ENCODE results near the gene TTBK1.

The TTBK1 gene

GRCh38 chr6:43256670-43257366 lies 13.5 kb downstream of the TTBK1 start:
- no peak for DNase-seq

- no peak for DNase-seq
Observed at GRCh38 chr6:43257367-43258145, 14.3 kb downstream of the TTBK1 start.

DNA sequence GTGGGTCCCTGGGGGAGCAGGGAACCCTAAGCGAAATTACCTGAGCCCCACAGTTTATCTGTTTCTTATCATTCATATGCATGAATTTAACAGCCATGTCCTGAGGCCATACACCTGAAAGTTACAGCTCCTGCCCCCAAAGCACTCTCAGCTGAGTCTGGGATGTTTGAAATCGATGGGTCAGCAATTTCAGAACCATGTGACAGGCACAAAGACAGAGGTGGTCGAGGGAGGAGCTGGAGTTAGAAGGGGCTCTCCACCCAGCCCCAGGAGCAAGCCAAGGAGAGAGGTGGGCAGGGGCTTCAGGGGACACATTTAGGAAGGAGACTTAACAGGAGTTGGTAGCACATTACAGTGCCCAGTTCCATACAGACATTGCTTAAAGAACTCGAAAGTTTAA lies 14.9 kb downstream of the TTBK1 start:
- DNase-seq = no peak

DNA sequence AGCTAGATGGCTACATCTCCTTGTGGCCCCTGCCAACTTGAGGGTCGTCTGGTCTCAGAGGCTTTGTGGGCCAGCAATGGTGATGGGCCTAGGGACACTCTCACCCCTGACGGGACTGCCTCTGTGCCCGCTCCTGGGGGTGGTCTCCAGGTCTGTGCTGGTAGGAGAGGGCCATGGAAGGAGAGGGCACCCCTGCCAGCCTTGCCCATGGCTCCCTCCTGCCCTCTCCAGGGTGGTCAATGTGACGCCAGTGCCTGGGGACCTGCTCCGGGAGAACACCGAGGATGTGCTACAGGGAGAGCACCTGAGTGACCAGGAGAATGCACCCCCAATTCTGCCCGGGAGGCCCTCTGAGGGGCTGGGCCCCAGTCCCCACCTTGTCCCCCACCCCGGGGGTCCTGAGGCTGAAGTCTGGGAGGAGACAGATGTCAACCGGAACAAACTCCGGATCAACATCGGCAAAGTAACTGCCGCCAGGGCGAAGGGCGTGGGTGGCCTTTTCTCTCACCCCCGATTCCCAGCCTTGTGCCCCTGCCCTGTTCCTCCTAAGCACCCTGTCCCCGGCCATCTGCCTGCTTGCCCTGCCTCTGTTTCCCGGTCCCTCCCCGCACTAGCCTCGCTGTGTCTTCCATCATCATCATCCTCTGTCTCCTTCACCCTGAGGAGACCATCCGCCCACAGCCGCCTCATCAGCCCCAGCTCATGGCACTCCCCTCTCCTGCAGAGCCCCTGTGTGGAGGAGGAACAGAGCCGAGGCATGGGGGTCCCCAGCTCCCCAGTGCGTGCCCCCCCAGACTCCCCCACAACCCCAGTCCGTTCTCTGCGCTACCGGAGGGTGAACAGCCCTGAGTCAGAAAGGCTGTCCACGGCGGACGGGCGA lies 15.8 kb downstream of the TTBK1 start:
- DNase-seq = no peak

GRCh38 chr6:43260791-43261190 lies 17.5 kb downstream of the TTBK1 start:
- no peak for DNase-seq

DNA sequence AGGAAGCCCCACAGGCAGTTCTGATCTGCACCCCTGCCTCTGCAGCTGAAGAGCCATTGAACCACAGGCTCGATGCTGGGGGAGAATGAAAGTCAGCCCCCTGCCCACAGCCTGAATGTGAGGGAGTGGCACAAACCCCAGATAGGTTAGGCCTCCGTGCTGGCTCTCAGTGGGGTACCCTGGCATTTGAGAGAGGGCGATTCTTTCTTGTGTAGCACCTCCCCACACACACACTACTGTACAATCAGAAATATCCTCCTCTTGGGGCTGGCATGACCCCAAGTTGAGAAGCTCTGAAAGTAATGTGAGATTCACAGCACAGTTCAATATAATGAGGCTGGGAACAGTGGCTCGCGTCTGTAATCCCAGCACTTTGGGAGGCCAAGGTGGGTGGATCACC lies 17.9 kb downstream of the TTBK1 start:
- no peak for DNase-seq

GRCh38 chr6:43262000-43262779 lies 18.9 kb downstream of the TTBK1 start:
- DNase-seq = no peak

DNA sequence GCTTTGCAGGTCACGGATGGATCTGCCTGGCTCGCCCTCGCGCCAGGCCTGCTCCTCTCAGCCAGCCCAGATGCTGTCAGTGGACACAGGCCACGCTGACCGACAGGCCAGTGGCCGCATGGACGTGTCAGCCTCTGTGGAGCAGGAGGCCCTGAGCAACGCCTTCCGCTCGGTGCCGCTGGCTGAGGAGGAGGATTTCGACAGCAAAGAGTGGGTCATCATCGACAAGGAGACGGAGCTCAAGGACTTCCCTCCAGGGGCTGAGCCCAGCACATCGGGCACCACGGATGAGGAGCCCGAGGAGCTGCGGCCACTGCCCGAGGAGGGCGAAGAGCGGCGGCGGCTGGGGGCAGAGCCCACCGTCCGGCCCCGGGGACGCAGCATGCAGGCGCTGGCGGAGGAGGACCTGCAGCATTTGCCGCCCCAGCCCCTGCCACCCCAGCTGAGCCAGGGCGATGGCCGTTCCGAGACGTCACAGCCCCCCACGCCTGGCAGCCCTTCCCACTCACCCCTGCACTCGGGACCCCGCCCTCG lies 19.6 kb downstream of the TTBK1 start:
- no peak for DNase-seq

DNA sequence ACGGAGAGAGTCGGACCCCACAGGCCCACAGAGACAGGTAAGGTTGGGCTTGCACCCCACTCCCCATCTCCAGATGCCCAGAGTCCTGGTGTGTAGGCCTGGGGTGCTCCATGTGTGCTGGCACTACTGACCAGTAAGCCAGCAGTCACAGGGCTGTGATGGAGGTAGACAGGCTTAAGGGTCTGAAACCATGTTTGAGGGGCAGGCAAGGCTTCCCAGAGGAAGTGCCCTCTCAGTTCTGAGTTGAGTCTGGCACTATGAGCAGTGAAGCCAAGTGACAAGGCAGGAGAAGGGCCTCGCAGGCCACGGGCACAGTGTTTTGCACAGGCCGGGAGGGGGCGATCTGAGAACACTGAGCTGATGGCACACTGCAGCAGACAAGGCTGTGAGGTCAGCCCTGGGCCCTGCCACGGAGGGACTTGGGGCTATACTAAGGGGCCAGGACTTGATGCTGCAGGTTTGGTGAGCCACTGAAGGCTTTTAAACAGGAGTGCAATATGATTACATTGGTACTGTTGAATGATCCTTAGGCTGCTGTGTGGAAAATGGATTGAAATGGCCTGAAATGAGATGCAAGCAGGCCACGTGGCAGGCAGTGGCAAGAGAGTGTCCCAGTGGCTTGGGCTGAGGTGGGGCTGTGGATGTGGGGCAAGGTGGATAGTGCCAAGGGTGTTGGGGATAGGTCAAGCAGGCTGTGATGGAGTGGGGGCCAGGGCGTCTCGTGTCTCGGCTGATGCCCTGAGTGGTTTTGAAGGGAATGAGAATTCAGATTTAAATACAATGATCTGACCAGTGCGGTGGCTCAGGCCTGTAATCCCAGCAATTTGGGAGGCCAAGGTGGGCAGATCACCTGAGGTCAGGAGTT lies 20.3 kb downstream of the TTBK1 start:
- peak; percentile 9 for DNase-seq

DNA sequence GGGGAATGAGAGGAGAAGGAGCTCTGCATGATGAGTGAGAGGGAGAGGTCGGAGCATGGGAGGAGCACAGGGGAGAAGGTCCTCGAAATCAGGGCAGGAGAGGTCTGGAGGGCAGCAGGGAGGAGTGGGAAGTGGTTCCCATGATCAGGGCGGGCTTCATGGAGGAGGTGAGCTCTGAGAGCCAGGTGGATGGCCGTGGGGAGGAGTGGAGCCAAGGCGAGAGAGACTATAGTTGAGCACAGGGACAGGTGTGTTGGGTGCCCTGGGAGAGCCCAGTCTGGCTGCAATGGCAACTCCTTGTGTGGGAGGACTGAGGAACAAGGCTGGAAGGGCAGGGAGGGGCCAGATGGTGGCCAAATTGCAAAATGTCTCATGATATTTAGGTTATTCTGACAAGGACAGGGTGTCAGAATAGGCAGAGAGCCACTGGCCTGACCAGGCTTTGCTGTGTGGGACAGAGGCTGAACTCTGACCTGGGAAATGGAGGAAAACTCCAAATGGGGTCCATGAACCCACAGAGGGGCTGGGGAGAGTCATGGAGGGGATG lies 21.4 kb downstream of the TTBK1 start:
- no peak for DNase-seq

GRCh38 chr6:43265564-43265963 lies 22.3 kb downstream of the TTBK1 start:
- no peak for DNase-seq

DNA sequence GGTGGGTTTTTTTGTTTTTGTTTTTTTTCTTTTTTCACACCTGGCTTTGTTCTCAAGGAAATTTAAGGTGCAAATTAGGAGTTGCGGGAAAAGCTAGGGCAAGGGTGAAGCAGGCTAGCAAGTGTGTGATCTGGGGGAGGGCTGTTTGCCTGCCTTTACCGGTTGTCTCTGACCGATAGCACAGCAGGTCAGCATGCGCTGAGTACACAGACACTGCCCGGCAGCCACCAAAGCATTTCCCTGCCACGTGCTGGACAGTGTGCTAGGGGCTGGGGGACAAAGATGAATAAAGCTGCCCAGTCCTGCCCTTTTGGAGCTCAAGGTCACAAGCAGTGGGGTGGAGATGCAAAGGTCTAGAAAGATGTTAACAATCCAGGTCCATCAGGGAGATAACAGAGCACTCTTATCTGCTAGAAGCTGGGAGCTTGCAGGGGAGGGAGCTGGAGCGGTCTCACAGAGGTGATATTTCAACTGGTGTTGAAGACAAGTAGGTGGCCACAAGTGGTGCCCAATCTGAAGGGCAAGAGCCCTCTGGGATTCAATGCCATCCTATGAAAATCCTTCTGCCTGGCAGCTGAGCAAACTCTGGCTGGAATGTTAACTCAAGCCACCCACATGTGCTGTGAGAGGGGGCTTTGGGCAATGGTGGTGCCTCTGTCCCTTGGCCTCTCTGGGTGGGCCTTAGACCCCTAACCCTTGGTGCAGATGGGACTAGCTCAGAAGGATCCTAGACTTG lies 24.5 kb downstream of the TTBK1 start:
- DNase-seq = no peak

- DNase-seq = no peak
Observed at GRCh38 chr6:43268355-43268700, 25.0 kb downstream of the TTBK1 start.

DNA sequence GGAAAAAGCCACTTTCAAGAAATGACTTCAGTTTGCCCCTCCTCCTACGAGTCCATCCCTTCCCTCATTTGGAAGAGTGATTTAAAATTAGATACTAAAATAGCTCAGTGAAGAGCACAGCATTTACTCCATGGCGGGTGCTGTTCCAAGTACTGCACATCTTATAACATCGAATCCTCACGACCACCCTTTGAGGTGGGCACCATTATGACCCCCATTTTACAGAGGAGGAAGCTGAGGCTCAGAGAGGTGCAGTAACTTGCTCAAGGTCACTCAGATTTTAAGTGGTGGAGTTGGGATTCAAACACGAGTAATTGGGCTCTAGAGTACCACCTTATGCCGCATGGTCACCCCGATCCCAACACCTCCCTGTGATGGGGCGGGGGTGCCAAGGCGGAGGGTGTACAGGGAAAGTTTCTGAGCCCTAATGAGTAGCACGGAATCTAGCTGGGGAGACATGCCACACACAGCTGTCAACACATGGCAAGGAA lies 25.5 kb downstream of the TTBK1 start:
- DNase-seq = no peak

- DNase-seq = no peak
Observed at GRCh38 chr6:43269273-43270007, 26.2 kb downstream of the TTBK1 start.

- DNase-seq = no peak
Observed at GRCh38 chr6:43271103-43271815, 28.0 kb downstream of the TTBK1 start.

GRCh38 chr6:43271944-43272343 lies 28.7 kb downstream of the TTBK1 start:
- DNase-seq = no peak

DNA sequence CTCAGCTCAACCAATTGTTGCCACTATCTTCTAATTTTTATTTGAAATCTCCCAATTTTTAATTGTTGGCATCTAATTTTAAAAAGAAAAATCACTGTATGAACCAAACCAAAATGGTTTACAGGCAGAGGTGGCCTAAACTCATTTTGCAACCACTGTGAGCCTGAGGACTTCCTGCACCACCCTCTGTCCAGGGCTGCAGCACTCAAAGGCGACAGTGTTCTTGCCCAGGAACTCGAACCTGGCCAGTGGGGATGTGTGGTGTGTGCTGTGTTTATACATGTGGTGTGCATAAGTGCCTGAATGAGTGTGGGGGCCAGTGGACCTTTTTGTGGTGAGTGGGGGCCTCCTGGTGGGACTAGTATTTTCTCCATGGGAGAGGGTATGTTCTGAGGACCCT lies 30.4 kb downstream of the TTBK1 start:
- DNase-seq = no peak

All from NCI-H446 treated with DMSO at 0.1 percent for 48 hours (cell line).